HG03457 (cell line): Measurements from ENCODE around the gene SYCN.
"Not testable (repeated sequence)": the region's sequence is repeated elsewhere in the genome, so short reads cannot be mapped to it uniquely, and the experiment has no call there.

Experiments used
- ATAC-seq: cut with Tn5 transposase; IDR thresholded peaks from one replicate; pipeline ENCODE4 v1.9.1; 2021; ENCODE audit warnings: moderate number of reproducible peaks; ENCODE audit not compliant: unreplicated experiment

SYCN gene, protein sequence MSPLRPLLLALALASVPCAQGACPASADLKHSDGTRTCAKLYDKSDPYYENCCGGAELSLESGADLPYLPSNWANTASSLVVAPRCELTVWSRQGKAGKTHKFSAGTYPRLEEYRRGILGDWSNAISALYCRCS

DNA sequence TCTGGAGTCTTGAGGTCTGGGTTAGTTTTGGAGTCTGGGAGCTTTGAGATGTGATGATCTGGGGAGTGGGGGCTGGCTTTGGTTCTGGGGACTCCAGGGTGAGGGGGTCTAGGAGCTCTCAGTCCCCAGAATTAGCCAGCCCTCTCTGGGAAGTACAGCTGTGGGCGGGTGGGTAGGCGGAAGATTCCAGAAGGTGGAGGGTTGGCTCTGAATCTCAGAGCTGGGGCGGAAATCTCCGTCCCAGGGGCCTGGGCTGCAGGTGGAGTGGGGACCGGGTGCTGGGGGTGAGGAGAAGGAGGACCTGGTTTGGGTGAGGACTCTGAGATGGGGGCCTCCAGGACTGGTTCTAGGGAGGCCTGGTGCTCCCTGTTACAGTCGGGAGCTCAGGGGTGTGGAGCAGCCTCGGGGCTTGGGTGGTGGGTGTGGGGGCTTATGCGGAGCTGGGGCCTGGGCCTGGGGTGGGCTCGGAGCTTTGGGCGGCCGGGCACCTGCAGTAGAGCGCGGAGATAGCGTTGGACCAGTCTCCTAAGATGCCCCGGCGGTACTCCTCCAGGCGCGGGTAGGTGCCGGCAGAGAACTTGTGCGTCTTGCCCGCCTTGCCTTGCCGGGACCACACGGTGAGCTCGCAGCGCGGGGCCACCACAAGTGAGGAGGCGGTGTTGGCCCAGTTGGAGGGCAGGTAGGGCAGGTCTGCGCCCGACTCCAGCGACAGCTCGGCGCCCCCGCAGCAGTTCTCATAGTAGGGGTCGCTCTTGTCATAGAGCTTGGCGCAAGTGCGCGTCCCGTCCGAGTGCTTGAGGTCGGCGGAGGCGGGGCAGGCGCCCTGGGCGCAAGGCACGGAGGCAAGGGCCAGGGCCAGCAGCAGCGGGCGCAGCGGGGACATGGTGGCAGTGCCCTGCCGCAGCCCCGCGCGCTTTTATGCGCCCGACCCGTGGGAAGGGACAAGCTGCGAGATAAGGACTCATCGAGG is at the start of gene SYCN:
TSS of gene SYCN (minus strand) at position 892 of the 970 bp plus-strand sequence. CDS start at position 883, 9 bp downstream.
- ATAC-seq, result no peak

GRCh38 chr19:39253374-39254149 is 49.5 kb upstream of the SYCN start:
- no peak for ATAC-seq

- ATAC-seq, result no peak
Measured at GRCh38 chr19:39252458-39252857, 48.4 kb upstream of the SYCN start.

DNA sequence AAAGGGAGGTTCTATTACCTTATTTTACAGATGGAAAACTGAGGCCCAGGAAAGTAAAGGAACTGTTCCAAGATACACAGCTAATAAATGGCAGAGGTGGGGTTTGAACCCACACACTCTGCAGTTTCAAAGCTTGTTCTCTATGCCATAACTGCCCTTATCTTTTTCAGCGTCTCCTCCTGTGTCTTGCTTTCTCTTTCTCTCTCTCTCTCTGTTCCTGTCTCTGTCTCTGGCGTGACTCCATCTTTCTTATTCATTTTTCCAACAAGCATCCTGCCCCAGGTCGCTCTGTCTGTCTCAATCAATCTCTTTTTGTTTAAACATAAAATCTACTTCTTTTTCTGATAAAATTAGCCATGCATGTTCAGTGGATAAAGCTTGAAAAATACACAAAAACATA is 47.8 kb upstream of the SYCN start:
- ATAC-seq, result no peak

- ATAC-seq, result no peak
Measured at GRCh38 chr19:39251081-39251480, 47.0 kb upstream of the SYCN start.

- no peak for ATAC-seq
Measured at GRCh38 chr19:39248806-39249205, 44.7 kb upstream of the SYCN start, which contains the start of gene IFNL4. Gene IFNL4, minus strand, starts transcription at chr19:39248856.

GRCh38 chr19:39247701-39248664 is 43.9 kb upstream of the SYCN start:
- ATAC-seq, result no peak

DNA sequence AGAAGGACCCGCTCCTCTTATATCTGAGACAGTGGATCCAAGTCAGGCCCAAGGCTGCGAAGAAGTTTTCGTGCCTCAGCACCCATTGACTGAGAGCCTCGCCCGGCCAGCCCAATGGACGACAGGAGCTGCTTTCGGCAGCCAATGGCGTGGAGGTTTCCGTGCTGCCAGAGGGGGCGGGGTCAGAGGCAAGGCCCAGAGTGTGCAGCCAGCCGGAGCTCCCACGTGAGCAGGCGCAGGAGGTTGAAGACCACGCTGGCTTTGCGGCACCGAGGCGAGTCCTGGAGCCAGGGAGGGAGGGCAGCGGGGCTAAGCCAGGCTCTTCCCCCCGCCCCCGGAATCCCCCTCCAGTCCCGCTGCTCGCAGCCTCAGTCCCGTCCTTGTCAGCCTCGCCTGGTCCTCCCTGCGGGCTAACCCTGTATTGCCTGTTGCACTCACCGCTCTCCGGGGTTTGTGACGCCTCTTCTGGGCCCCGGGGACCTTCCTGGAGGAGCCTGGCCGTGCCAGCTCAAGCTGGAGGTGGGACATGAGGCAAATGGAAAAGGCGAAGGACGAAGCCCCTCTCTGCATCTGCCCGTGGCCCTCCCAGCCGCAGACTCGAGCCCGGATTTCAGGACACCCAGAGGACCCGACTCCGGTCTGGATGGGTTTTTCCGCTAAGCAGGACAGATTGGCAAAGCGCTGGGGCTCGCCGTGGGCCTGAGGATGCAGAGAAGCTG is 43.0 kb upstream of the SYCN start:
- ATAC-seq, result no peak

DNA sequence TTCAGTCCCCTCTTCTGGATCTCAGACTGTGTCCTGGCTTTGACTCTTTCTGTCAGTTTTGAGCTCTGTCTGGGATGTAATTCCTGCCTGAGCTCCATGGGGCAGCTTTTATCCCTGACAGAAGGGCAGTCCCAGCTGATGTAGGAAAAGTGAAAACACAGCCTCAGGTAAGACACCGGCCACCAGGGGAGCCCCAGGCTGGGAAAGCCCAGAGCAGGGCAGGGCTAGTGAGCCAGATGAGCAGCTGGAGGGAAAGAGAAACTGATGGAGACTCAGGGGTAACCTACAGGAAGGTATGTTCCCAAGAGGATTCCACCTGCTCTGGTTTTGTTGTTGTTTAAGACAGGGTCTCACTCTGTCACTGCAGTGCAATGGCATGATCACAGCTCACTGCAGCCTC is 41.1 kb upstream of the SYCN start:
- ATAC-seq, result not testable (repeated sequence)

DNA sequence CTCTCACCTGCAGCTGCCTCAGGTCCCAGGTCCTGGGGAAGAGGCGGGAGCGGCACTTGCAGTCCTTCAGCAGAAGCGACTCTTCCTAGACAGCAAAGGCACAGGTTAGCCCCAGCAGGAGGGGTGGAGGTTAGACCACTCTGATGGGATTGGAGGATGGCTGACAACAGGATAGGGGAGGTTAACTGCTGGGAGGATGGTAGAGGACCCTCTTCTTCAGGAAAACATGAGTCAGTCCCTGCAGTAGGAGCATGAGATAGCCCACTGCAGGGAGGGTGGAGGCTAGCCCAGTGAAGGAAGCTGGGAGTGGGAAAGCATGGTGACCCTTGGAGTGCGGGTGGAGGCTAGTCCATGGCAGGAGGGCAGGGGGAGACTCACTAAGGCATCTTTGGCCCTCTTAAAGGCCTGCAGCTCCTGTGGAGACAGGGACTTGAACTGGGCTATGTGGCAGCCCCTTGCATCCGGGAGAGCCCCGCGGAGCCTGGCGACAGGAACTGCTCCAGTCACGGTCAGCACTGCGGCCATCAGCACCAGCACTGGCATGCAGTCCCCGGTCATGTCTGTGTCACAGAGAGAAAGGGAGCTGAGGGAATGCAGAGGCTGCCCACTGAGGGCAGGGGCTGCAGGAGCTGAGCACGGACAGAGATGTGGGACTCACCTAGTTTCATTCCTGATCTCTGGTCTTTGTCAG is 40.5 kb upstream of the SYCN start, which contains the start of gene IFNL3:
TSS of gene IFNL3 (minus strand) at position 597 of the 691 bp plus-strand sequence. CDS start at position 558, 39 bp downstream.
- ATAC-seq, result not testable (repeated sequence)

DNA sequence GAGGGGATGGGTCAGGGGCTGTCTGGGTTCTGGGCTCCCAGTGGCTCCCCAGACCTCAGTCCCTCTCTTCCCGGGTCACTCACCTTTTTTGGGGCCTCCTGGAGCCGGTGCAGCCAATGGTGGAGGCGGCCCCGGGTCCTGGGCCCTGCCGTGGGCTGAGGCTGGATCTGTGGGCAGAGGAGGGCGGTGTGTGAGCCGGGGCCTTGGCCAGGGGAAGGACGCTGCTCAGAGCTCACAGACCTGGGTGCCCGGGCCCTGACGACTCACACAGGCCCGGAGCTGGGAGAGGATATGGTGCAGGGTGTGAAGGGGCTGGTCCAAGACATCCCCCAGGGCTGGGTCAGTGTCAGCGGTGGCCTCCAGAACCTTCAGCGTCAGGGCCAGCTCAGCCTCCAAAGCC is 39.7 kb upstream of the SYCN start:
- ATAC-seq, result not testable (repeated sequence)

- no peak for ATAC-seq
Measured at GRCh38 chr19:39240421-39240820, 36.4 kb upstream of the SYCN start.

GRCh38 chr19:39238944-39239343 is 34.9 kb upstream of the SYCN start:
- no peak for ATAC-seq

GRCh38 chr19:39238209-39238608 is 34.1 kb upstream of the SYCN start:
- no peak for ATAC-seq

- ATAC-seq, result no peak
Measured at GRCh38 chr19:39237200-39238184, 33.4 kb upstream of the SYCN start.

DNA sequence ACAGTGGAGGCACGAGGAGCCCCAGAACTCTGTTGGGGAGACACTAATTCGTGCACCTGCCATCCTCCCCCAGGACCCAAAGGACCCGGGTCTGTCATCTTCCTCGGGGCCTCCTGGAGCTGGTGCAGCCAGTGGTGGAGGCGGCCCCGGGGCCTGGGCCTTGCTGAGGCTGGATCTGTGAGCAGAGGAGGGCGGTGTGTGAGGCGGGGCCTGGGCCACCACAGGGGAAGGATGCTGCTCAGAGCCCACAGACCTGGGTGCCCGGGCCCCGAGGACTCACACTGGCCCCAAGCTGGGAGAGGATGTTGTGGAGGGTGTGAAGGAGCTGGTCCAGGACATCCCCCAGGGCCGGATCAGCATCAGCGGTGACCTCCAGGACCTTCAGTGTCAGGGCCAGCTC is 32.5 kb upstream of the SYCN start:
- no peak for ATAC-seq

- ATAC-seq, result no peak
Measured at GRCh38 chr19:39232708-39233107, 28.6 kb upstream of the SYCN start.
